Caco-2 (cell line): ENCODE measurements around the gene ABO. TPM values are rescaled to one million over a fixed set of nuclear protein-coding genes. Genes with fewer than 3 reads are reported as not detected.
A peak's percentile ranks its signal among the peaks of the same experiment; 100 is the strongest.
"Not testable (repeated sequence)": the region's sequence is repeated elsewhere in the genome, so short reads cannot be mapped to it uniquely, and the experiment has no call there.

Experiments used
- BruUV-seq: library from RNA; stranded (reverse); fragments of 400-500 nt; replicated peaks from 2 replicates; lab custom pipeline; 2021; lab: Mats Ljungman, UMichigan
- CTCF ChIA-PET: fragments of 300-600 bp; sonication (Branson Sonifier 250); formaldehyde crosslinking; loops from one replicate; lab custom pipeline; 2022; ENCODE audit warnings: antibody characterized with exemption; lab: Charles Lee
- POLR2A ChIA-PET: fragments of 300-600 bp; sonication (Branson Sonifier 250); formaldehyde crosslinking; loops from one replicate; lab custom pipeline; 2022; ENCODE audit warnings: antibody characterized with exemption; lab: Charles Lee
- DNase-seq, 2 experiments: peaks; one replicate each; pipeline versions ENCODE4 v3.0.0 to v3.0.0-alpha.2; 2020 to 2022
- H3K27me3 ChIP-seq: replicated peaks from 2 replicates; pipeline ENCODE4 v1.6.0; 2011; ENCODE audit warnings: low read length; ENCODE audit not compliant: control insufficient read depth, insufficient read depth
- H3K36me3 ChIP-seq: 2 replicates; pipeline ENCODE4 v1.5.1; 2011; ENCODE audit warnings: low read length; ENCODE audit not compliant: control insufficient read depth, insufficient read depth
- H3K4me1 ChIP-seq: fragments of 250-450 bp; sonication (Bioruptor Pico); 2 replicates; pipeline ENCODE4 v1.5.1; 2020; ENCODE audit warnings: mild to moderate bottlenecking
- H3K4me3 ChIP-seq: 2 replicates; pipeline ENCODE4 v1.5.1; 2011; ENCODE audit warnings: low read depth, mild to moderate bottlenecking, control low read depth, low read length
- H3K9me3 ChIP-seq: fragments of 250-450 bp; sonication (Bioruptor Pico); 2 replicates; pipeline ENCODE4 v1.5.1; 2020; ENCODE audit warnings: mild to moderate bottlenecking, moderate library complexity
- H3K27ac Mint-ChIP-seq: one replicate; pipeline ENCODE4 v1.8.0; 2022; ENCODE audit warnings: mixed read lengths; ENCODE audit not compliant: unreplicated experiment
- H3K27me3 Mint-ChIP-seq: one replicate; pipeline ENCODE4 v1.8.0; 2022; ENCODE audit warnings: mixed read lengths; ENCODE audit not compliant: insufficient read depth, unreplicated experiment
- H3K36me3 Mint-ChIP-seq: one replicate; pipeline ENCODE4 v1.8.0; 2022; ENCODE audit warnings: mild to moderate bottlenecking, mixed read lengths; ENCODE audit not compliant: insufficient read depth, unreplicated experiment
- H3K4me1 Mint-ChIP-seq: one replicate; pipeline ENCODE4 v1.8.0; 2022; ENCODE audit warnings: low read depth, mixed read lengths; ENCODE audit not compliant: unreplicated experiment
- H3K4me3 Mint-ChIP-seq: one replicate; pipeline ENCODE4 v1.8.0; 2022; ENCODE audit warnings: mild to moderate bottlenecking, moderate library complexity, mixed read lengths; ENCODE audit not compliant: unreplicated experiment
- H3K9me3 Mint-ChIP-seq: one replicate; pipeline ENCODE4 v1.8.0; 2022; ENCODE audit warnings: mixed read lengths; ENCODE audit not compliant: unreplicated experiment
- CTCF ChIP-seq, 2 experiments: fragments of 200-600 bp in 1 of 2; IDR thresholded peaks; 1 replicate in 1 of 2; 2 replicates in 1 of 2; pipeline versions ENCODE4 v1.5.1 to v1.8.0; 2011 to 2022; ENCODE audit warnings: antibody characterized with exemption in 1 of 2, control low read depth in 1 of 2, inconsistent platforms in 1 of 2, low read depth in 1 of 2, low read length in 1 of 2, mild to moderate bottlenecking in 1 of 2, moderate library complexity in 1 of 2; ENCODE audit not compliant: insufficient read depth in 1 of 2, severe bottlenecking in 1 of 2, unreplicated experiment in 1 of 2
- intact Hi-C: fragments of 100-400 bp; cut with micrococcal nuclease; formaldehyde crosslinking; loops from one replicate; pipeline ENCODE4 v1.10.0; 2022; ENCODE audit not compliant: unreplicated experiment
- total RNA-seq: library from RNA; stranded (reverse); gene quantifications from 2 replicates; pipeline ENCODE4 v1.2.3, GENCODE V29; 2022

ABO gene
- total RNA-seq, 1 experiment from 2014 or later = not detected

GRCh38 chr9:133253268-133253667, 21.7 kb downstream of the ABO start:
- H3K27ac Mint-ChIP-seq = no peak overlapping the region
- no peak for DNase-seq
- H3K9me3 Mint-ChIP-seq = peaks cover 9% of the 10 kb centered on the region
- peaks cover 7% of the 10 kb centered on the region for H3K9me3 ChIP-seq
- no peak overlapping the region for H3K4me3 ChIP-seq
- H3K4me1 ChIP-seq = peaks cover 33% of the 10 kb centered on the region
- H3K36me3 ChIP-seq = no peaks in the 10 kb centered on the region
- ChIA-PET POLR2A (no interaction called here), CTCF (interaction anchor here (1.0 kb wide), 1 partner anchor 67 kb away, joined by 4 read pairs; no protein-coding TSS in a partner anchor)
- intact Hi-C loops = no loop called here
- no TSS peak for BruUV-seq
- TF ChIP-seq CTCF (IDR thresholded peaks at IDR 0.05; ENCODE audit: insufficient read depth in 1 of 2, low read depth in 1 of 2, low read length in 1 of 2, severe bottlenecking in 1 of 2, unreplicated experiment in 1 of 2) = no peak
- no peaks in the 10 kb centered on the region for H3K27me3 ChIP-seq
- no peaks in the 10 kb centered on the region for H3K36me3 Mint-ChIP-seq
- no peaks in the 10 kb centered on the region for H3K27me3 Mint-ChIP-seq
- H3K4me1 Mint-ChIP-seq = peaks cover 21% of the 10 kb centered on the region
- no peak overlapping the region for H3K4me3 Mint-ChIP-seq

GRCh38 chr9:133252301-133253020, 22.5 kb downstream of the ABO start:
- no peak overlapping the region for H3K4me3 Mint-ChIP-seq
- H3K27me3 ChIP-seq = no peaks in the 10 kb centered on the region
- ChIA-PET CTCF (interaction anchor here (1.0 kb wide), 1 partner anchor 67 kb away, joined by 4 read pairs; no protein-coding TSS in a partner anchor), POLR2A (no interaction called here)
- peak in 1 of 2 experiments; percentile 34 for DNase-seq
- H3K36me3 Mint-ChIP-seq = no peaks in the 10 kb centered on the region
- no peak overlapping the region for H3K4me3 ChIP-seq
- H3K9me3 ChIP-seq = peaks cover 7% of the 10 kb centered on the region
- intact Hi-C loops = no loop called here
- H3K9me3 Mint-ChIP-seq = peaks cover 9% of the 10 kb centered on the region
- peaks cover 33% of the 10 kb centered on the region for H3K4me1 ChIP-seq
- H3K36me3 ChIP-seq = no peaks in the 10 kb centered on the region
- peaks cover 21% of the 10 kb centered on the region for H3K4me1 Mint-ChIP-seq
- H3K27me3 Mint-ChIP-seq = no peaks in the 10 kb centered on the region
- H3K27ac Mint-ChIP-seq = no peak overlapping the region
- TF ChIP-seq CTCF (IDR thresholded peaks at IDR 0.05; ENCODE audit: insufficient read depth in 1 of 2, low read depth in 1 of 2, low read length in 1 of 2, severe bottlenecking in 1 of 2, unreplicated experiment in 1 of 2) = no peak
- no TSS peak for BruUV-seq

- H3K27me3 Mint-ChIP-seq = no peaks in the 10 kb centered on the region
- no TSS peak for BruUV-seq
- Histone ChIP-seq H3K36me3 (no peaks in the 10 kb centered on the region), H3K9me3 (peaks cover 7% of the 10 kb centered on the region), H3K4me1 (peaks cover 33% of the 10 kb centered on the region), H3K27me3 (no peaks in the 10 kb centered on the region), H3K4me3 (no peak overlapping the region)
- no peak for TF ChIP-seq CTCF (IDR thresholded peaks at IDR 0.05; ENCODE audit: insufficient read depth in 1 of 2, low read depth in 1 of 2, low read length in 1 of 2, severe bottlenecking in 1 of 2, unreplicated experiment in 1 of 2)
- peaks cover 9% of the 10 kb centered on the region for H3K9me3 Mint-ChIP-seq
- H3K36me3 Mint-ChIP-seq = no peaks in the 10 kb centered on the region
- H3K27ac Mint-ChIP-seq = no peak overlapping the region
- CTCF ChIA-PET = no interaction called here
- H3K4me3 Mint-ChIP-seq = no peak overlapping the region
- no peak for DNase-seq
- peaks cover 21% of the 10 kb centered on the region for H3K4me1 Mint-ChIP-seq
- intact Hi-C loops = no loop called here
- POLR2A ChIA-PET = no interaction called here
Observed at GRCh38 chr9:133251773-133252172, 23.2 kb downstream of the ABO start.

GRCh38 chr9:133251221-133251620, 23.8 kb downstream of the ABO start:
- H3K4me3 ChIP-seq, H3K9me3 ChIP-seq, H3K36me3 ChIP-seq, intact Hi-C loops, H3K9me3 Mint-ChIP-seq, BruUV-seq, POLR2A ChIA-PET, DNase-seq, H3K36me3 Mint-ChIP-seq, H3K27me3 Mint-ChIP-seq, H3K27me3 ChIP-seq, H3K4me3 Mint-ChIP-seq: not testable (repeated sequence)
- CTCF ChIA-PET = interaction anchor here (0.6 to 1.4 kb wide), 3 partner anchors 64 to 458 kb away, joined by 3 to 6 read pairs (median 3); no protein-coding TSS in a partner anchor
- H3K4me1 ChIP-seq = peaks cover 33% of the 10 kb centered on the region
- peak overlapping the region; percentile 3 for H3K27ac Mint-ChIP-seq
- peaks cover 21% of the 10 kb centered on the region for H3K4me1 Mint-ChIP-seq
